Neural progenitor cell (in vitro differentiated cells): ENCODE measurements around the gene AQP12B. TPM values are rescaled to one million over a fixed set of nuclear protein-coding genes. Genes with fewer than 3 reads are reported as not detected.

ENCODE experiments used
- DNase-seq: peaks from one replicate; pipeline ENCODE4 v3.0.0-alpha.2; 2016; ENCODE audit warnings: low spot score
- H2AFZ ChIP-seq: fragments of 200-600 bp; sonication (generic); replicated peaks from 2 replicates; pipeline ENCODE4 v1.6.1; 2016; ENCODE audit warnings: antibody characterized with exemption
- H3F3A ChIP-seq: fragments of 200-600 bp; sonication (generic); 2 replicates; pipeline ENCODE4 v1.6.1; 2016; ENCODE audit warnings: antibody characterized with exemption, low read depth
- H3K27ac ChIP-seq: fragments of 200-600 bp; sonication (generic); 2 replicates; pipeline ENCODE4 v1.5.1; 2016; ENCODE audit warnings: mild to moderate bottlenecking
- H3K27me3 ChIP-seq: fragments of 200-600 bp; sonication (generic); 2 replicates; pipeline ENCODE4 v1.6.1; 2016; ENCODE audit warnings: mild to moderate bottlenecking, moderate library complexity
- H3K36me3 ChIP-seq: fragments of 200-600 bp; sonication (generic); 2 replicates; pipeline ENCODE4 v1.5.1; 2016
- H3K4me1 ChIP-seq: fragments of 200-600 bp; sonication (generic); 2 replicates; pipeline ENCODE4 v1.6.1; 2016; ENCODE audit warnings: mixed run types
- H3K4me2 ChIP-seq: fragments of 200-600 bp; sonication (generic); 2 replicates; pipeline ENCODE4 v1.6.1; 2016
- H3K4me3 ChIP-seq: fragments of 200-600 bp; sonication (generic); 2 replicates; pipeline ENCODE4 v1.5.1; 2016
- H3K79me2 ChIP-seq: fragments of 200-600 bp; sonication (generic); 2 replicates; pipeline ENCODE4 v1.6.1; 2016; ENCODE audit warnings: low read depth
- H3K9ac ChIP-seq: fragments of 200-600 bp; sonication (generic); 2 replicates; pipeline ENCODE4 v1.6.1; 2016
- H3K9me3 ChIP-seq: fragments of 200-600 bp; sonication (generic); 2 replicates; pipeline ENCODE4 v1.5.1; 2016; ENCODE audit warnings: low read depth
- H4K20me1 ChIP-seq: fragments of 200-600 bp; sonication (generic); 2 replicates; pipeline ENCODE4 v1.6.1; 2016; ENCODE audit warnings: low read depth
- H3K27ac Mint-ChIP-seq: 3 replicates; pipeline ENCODE4 v1.8.0; 2021; ENCODE audit warnings: mixed read lengths
- H3K27me3 Mint-ChIP-seq: 2 replicates; pipeline ENCODE4 v1.8.0; 2022; ENCODE audit warnings: low read depth, mild to moderate bottlenecking, inconsistent platforms, moderate library complexity, mixed read lengths; ENCODE audit not compliant: insufficient read depth
- H3K36me3 Mint-ChIP-seq: 3 replicates; pipeline ENCODE4 v1.8.0; 2021; ENCODE audit warnings: mixed read lengths
- H3K4me1 Mint-ChIP-seq: 3 replicates; pipeline ENCODE4 v1.8.0; 2021; ENCODE audit warnings: mixed read lengths
- H3K4me3 Mint-ChIP-seq: 3 replicates; pipeline ENCODE4 v1.8.0; 2021; ENCODE audit warnings: mild to moderate bottlenecking, moderate library complexity, mixed read lengths
- H3K9me3 Mint-ChIP-seq: 3 replicates; pipeline ENCODE4 v1.8.0; 2020; ENCODE audit warnings: mixed read lengths
- CTCF ChIP-seq: fragments of 200-600 bp; sonication (generic); IDR thresholded peaks from 2 replicates; pipeline ENCODE4 v1.5.1; 2017; ENCODE audit warnings: antibody characterized with exemption, mild to moderate bottlenecking
- EZH2 ChIP-seq: fragments of 200-600 bp; sonication (generic); IDR thresholded peaks from 2 replicates; pipeline ENCODE4 v1.6.1; 2017; ENCODE audit warnings: antibody characterized with exemption, mild to moderate bottlenecking, moderate library complexity
- EZH2phosphoT487 ChIP-seq: fragments of 200-600 bp; sonication (generic); IDR thresholded peaks from 2 replicates; pipeline ENCODE4 v1.6.1; 2017; ENCODE audit warnings: antibody characterized with exemption
- total RNA-seq: library from RNA; depleted of rRNA; stranded (reverse); fragments of >200 nt; gene quantifications from 2 replicates; pipeline ENCODE4 v1.2.3, GENCODE V29; 2015; ENCODE audit warnings: low replicate concordance

The AQP12B gene
- total RNA-seq, 1 donor from 2014 or later: not detected

- H3K27me3 ChIP-seq: no peaks in the 10 kb centered on the region
- peaks cover 2% of the 10 kb centered on the region for H3K27me3 Mint-ChIP-seq
- no peaks in the 10 kb centered on the region for H3K36me3 ChIP-seq
These were observed 29.4 kb upstream of the AQP12B start for GRCh38 chr2:240712121-240712520.

GRCh38 chr2:240711701-240712100, 29.0 kb upstream of the AQP12B start:
- no peaks in the 10 kb centered on the region for H3K36me3 Mint-ChIP-seq
- no peaks in the 10 kb centered on the region for H3F3A ChIP-seq
- no peaks in the 10 kb centered on the region for H3K27me3 ChIP-seq
- DNase-seq: no peak
- no peak overlapping the region for H3K4me3 ChIP-seq
- no peak overlapping the region for H3K9ac ChIP-seq
- H2AFZ ChIP-seq: no peak overlapping the region
- H3K9me3 ChIP-seq: no peaks in the 10 kb centered on the region
- no peaks in the 10 kb centered on the region for H4K20me1 ChIP-seq
- peak overlapping the region; percentile 66 for H3K27ac Mint-ChIP-seq
- H3K4me2 ChIP-seq: no peak overlapping the region
- H3K4me1 Mint-ChIP-seq: peaks cover 2% of the 10 kb centered on the region
- H3K27ac ChIP-seq: no peak overlapping the region
- H3K36me3 ChIP-seq: no peaks in the 10 kb centered on the region
- peaks cover 2% of the 10 kb centered on the region for H3K27me3 Mint-ChIP-seq
- no peaks in the 10 kb centered on the region for H3K9me3 Mint-ChIP-seq
- no peak overlapping the region for H3K4me3 Mint-ChIP-seq
- H3K79me2 ChIP-seq: no peaks in the 10 kb centered on the region
- TF ChIP-seq CTCF: no peak
- TF ChIP-seq EZH2: no peak
- no peak for TF ChIP-seq EZH2phosphoT487
- H3K4me1 ChIP-seq: peaks cover 3% of the 10 kb centered on the region

More at GRCh38 chr2:240712121-240712520, 29.4 kb upstream of the AQP12B start:
- no peak for TF ChIP-seq CTCF
- no peak for TF ChIP-seq EZH2phosphoT487
- TF ChIP-seq EZH2: no peak
- no peak overlapping the region for H3K4me2 ChIP-seq
- no peaks in the 10 kb centered on the region for H3K9me3 ChIP-seq
- no peak overlapping the region for H3K9ac ChIP-seq
- H3K27ac ChIP-seq: no peak overlapping the region
- no peak overlapping the region for H3K4me3 ChIP-seq
- H3K4me1 ChIP-seq: peaks cover 3% of the 10 kb centered on the region
- no peak for DNase-seq
- H4K20me1 ChIP-seq: no peaks in the 10 kb centered on the region
- no peaks in the 10 kb centered on the region for H3K79me2 ChIP-seq
- no peak overlapping the region for H3K4me3 Mint-ChIP-seq
- H3K4me1 Mint-ChIP-seq: peaks cover 2% of the 10 kb centered on the region
- no peaks in the 10 kb centered on the region for H3F3A ChIP-seq
- no peak overlapping the region for H3K27ac Mint-ChIP-seq
- H3K36me3 Mint-ChIP-seq: no peaks in the 10 kb centered on the region
- no peak overlapping the region for H2AFZ ChIP-seq
- H3K9me3 Mint-ChIP-seq: no peaks in the 10 kb centered on the region

- H3K4me2 ChIP-seq: no peak overlapping the region
- no peaks in the 10 kb centered on the region for H3K27me3 ChIP-seq
- peaks cover 2% of the 10 kb centered on the region for H3K27me3 Mint-ChIP-seq
- no peak for DNase-seq
- H3K9me3 ChIP-seq: no peaks in the 10 kb centered on the region
- TF ChIP-seq CTCF (no peak), EZH2phosphoT487 (no peak), EZH2 (no peak)
- H2AFZ ChIP-seq: no peak overlapping the region
- H3K4me3 ChIP-seq: no peak overlapping the region
- peaks cover 2% of the 10 kb centered on the region for H3K4me1 Mint-ChIP-seq
- H3K9me3 Mint-ChIP-seq: no peaks in the 10 kb centered on the region
- no peak overlapping the region for H3K9ac ChIP-seq
- H3K79me2 ChIP-seq: no peaks in the 10 kb centered on the region
- no peaks in the 10 kb centered on the region for H3K36me3 Mint-ChIP-seq
- no peaks in the 10 kb centered on the region for H3K36me3 ChIP-seq
- no peak overlapping the region for H3K27ac ChIP-seq
- no peaks in the 10 kb centered on the region for H4K20me1 ChIP-seq
- peak overlapping the region; percentile 66 for H3K27ac Mint-ChIP-seq
- peaks cover 3% of the 10 kb centered on the region for H3K4me1 ChIP-seq
- H3K4me3 Mint-ChIP-seq: no peak overlapping the region
- H3F3A ChIP-seq: no peaks in the 10 kb centered on the region
These were observed 28.6 kb upstream of the AQP12B start for GRCh38 chr2:240711296-240711695.
